Duodenal mucosa (tissue), 2 donors: ENCODE results near the gene BMERB1.

Source experiments
- H3K27ac ChIP-seq: one replicate; pipeline ENCODE4 v1.7.0; 2013; ENCODE audit warnings: low read depth, low read length
- H3K27me3 ChIP-seq, 2 donors: one replicate each; pipeline ENCODE4 v1.7.0; 2013; ENCODE audit warnings: low read length in 2 of 2, control low read depth in 1 of 2; ENCODE audit not compliant: insufficient read depth in 2 of 2, control insufficient read depth in 1 of 2
- H3K36me3 ChIP-seq, 2 donors: one replicate each; pipeline ENCODE4 v1.7.0; 2013; ENCODE audit warnings: low read length in 2 of 2, control low read depth in 1 of 2; ENCODE audit not compliant: insufficient read depth in 2 of 2, control insufficient read depth in 1 of 2
- H3K4me1 ChIP-seq, 2 donors: one replicate each; pipeline ENCODE4 v1.7.0; 2013; ENCODE audit warnings: low read length in 2 of 2, control low read depth in 1 of 2; ENCODE audit not compliant: insufficient read depth in 2 of 2, control insufficient read depth in 1 of 2
- H3K4me3 ChIP-seq, 2 donors: one replicate each; pipeline ENCODE4 v1.7.0; 2013; ENCODE audit warnings: low read length in 2 of 2, low read depth in 1 of 2
- H3K9ac ChIP-seq, 2 donors: one replicate each; pipeline ENCODE4 v1.7.0; 2013; ENCODE audit warnings: low read length in 2 of 2, low read depth in 1 of 2
- H3K9me3 ChIP-seq, 2 donors: one replicate each; pipeline ENCODE4 v1.7.0; 2013; ENCODE audit warnings: low read length in 2 of 2, control low read depth in 1 of 2; ENCODE audit not compliant: control insufficient read depth in 1 of 2

The BMERB1 gene

DNA sequence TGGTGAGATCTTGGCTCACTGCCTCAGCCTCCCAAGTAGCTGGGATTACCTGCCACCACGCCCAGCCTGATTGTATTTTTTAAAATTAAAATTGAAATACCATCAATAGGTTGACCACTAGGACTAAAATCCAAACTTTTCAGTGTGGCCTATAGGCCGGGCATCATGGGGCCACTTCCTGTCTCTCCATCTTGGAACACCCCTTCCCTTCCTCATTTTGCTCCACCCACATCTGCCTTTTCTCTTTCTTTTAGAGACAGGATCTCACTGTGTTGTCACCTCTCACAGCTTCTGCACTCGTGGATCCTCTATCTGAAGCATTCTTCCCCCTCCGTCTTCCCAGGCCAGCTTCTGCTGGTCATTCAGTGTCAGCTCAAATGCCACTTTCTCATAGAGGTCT lies 57.0 kb downstream of the BMERB1 start:
- no peaks in the 10 kb centered on the region for H3K9me3 ChIP-seq
- no peaks in the 10 kb centered on the region for H3K36me3 ChIP-seq
- no peak overlapping the region for H3K27ac ChIP-seq
- no peak overlapping the region for H3K9ac ChIP-seq
- H3K4me3 ChIP-seq, result no peak overlapping the region
- peaks cover 0 to 9% of the 10 kb centered on the region in 2 donors for H3K4me1 ChIP-seq
- no peaks in the 10 kb centered on the region for H3K27me3 ChIP-seq

DNA sequence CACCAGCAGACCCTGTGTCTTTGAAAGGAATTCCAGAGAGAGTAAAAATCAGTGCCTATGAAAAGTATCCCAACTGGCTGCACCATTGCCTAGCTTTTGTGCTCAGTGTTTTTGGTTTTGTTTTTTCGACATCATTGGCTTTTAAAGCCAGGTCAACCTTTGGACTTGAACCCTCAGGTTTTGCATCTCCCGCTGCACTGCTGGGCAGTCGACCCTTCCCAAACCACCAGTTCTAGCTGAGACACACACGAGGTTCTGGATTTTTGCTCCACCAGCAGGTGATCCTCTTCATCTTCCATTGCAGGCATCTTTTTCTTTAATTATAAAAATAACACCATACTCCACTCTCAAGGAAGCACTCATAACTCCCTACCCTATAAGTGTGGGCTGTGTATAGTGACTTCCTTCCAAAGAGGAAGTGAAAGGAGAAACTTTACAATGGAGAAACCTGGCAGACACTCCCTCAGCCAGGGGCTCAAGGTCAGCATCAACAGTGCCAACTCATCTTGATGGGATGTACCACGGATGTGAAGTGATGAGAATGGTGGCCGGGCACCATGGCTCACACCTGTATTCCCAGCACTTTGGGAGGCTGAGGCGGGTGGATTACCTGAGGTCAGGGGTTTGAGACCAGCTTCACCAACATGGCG lies 57.8 kb downstream of the BMERB1 start:
- Histone ChIP-seq H3K36me3 (no peaks in the 10 kb centered on the region), H3K9ac (no peak overlapping the region), H3K4me3 (no peak overlapping the region), H3K4me1 (peaks cover 0 to 9% of the 10 kb centered on the region in 2 donors), H3K27ac (no peak overlapping the region), H3K27me3 (no peaks in the 10 kb centered on the region), H3K9me3 (no peaks in the 10 kb centered on the region)

DNA sequence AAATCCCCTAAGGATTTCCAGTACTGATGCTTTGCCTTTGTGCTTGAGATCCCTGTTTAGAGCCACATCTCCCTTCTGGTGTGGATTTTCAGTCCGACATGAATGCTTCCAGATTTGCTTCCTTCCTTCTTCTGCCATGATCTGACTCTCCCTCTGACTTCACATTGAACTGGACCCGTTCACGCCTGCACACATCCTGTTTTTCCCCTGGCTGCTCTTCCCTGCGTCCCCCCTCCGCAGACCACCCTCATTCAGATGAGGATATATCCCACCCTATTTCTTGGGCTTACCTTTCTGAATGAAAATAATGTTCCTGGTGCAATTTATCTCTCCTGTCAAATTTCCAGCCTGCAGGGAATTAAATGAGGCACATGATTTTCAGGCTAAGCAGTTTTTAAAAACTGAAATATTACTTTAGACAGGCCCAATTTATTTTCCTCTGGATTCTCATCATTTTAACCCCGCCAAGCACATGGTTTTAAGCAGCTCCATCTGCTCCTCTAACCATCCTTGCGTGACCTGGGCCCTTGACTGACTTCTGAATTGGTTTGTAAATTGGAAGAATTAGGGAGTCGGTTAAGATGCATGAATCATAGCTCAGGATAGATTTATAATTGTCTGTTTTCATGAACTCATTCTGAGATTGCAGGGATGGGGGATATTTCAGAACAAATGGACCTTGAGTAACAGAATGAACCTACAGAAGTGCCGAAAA lies 59.2 kb downstream of the BMERB1 start:
- Histone ChIP-seq H3K27ac (no peak overlapping the region), H3K27me3 (no peaks in the 10 kb centered on the region), H3K4me1 (peaks cover 0 to 9% of the 10 kb centered on the region in 2 donors), H3K9me3 (no peaks in the 10 kb centered on the region), H3K4me3 (no peak overlapping the region), H3K36me3 (no peaks in the 10 kb centered on the region), H3K9ac (no peak overlapping the region)

GRCh38 chr16:15494236-15494635 lies 59.8 kb downstream of the BMERB1 start:
- Histone ChIP-seq H3K4me3 (no peak overlapping the region), H3K27me3 (no peaks in the 10 kb centered on the region), H3K4me1 (peaks cover 0 to 6% of the 10 kb centered on the region in 2 donors), H3K27ac (no peak overlapping the region), H3K36me3 (no peaks in the 10 kb centered on the region), H3K9ac (no peak overlapping the region), H3K9me3 (no peaks in the 10 kb centered on the region)

- Histone ChIP-seq H3K9me3 (no peaks in the 10 kb centered on the region), H3K27ac (no peak overlapping the region), H3K27me3 (no peaks in the 10 kb centered on the region), H3K4me1 (peaks cover 0 to 4% of the 10 kb centered on the region in 2 donors), H3K36me3 (no peaks in the 10 kb centered on the region), H3K4me3 (no peak overlapping the region), H3K9ac (no peak overlapping the region)
Measured at GRCh38 chr16:15495898-15496297, 61.5 kb downstream of the BMERB1 start.

- no peaks in the 10 kb centered on the region for H3K9me3 ChIP-seq
- no peaks in the 10 kb centered on the region for H3K36me3 ChIP-seq
- no peaks in the 10 kb centered on the region for H3K4me1 ChIP-seq
- no peak overlapping the region for H3K27ac ChIP-seq
- no peak overlapping the region for H3K4me3 ChIP-seq
- no peak overlapping the region for H3K9ac ChIP-seq
- no peaks in the 10 kb centered on the region for H3K27me3 ChIP-seq
Measured at GRCh38 chr16:15498427-15499175, 64.2 kb downstream of the BMERB1 start.

GRCh38 chr16:15502041-15502725 lies 67.8 kb downstream of the BMERB1 start:
- H3K27me3 ChIP-seq, result no peaks in the 10 kb centered on the region
- H3K27ac ChIP-seq, result no peak overlapping the region
- H3K4me3 ChIP-seq, result no peak overlapping the region
- no peak overlapping the region for H3K9ac ChIP-seq
- no peaks in the 10 kb centered on the region for H3K9me3 ChIP-seq
- H3K4me1 ChIP-seq, result no peaks in the 10 kb centered on the region
- no peaks in the 10 kb centered on the region for H3K36me3 ChIP-seq

DNA sequence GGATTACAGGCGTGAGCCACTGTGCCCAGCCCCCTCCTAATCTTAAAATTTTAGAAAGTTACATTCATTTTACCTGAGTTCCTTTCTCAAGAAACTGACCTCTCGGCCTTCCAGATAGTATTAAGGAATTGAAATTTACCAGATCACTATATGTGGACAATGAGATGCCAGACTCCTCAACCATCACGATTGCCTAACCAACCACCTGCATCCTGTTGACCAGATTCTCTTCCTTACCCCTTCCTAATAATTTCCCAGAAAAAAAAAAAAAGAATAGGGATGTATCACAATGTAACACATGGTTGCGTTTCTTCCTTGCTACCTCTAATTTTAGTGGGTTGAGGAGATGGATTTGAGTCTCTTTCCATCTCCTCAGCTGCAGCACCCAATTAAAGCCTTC lies 72.1 kb downstream of the BMERB1 start:
- Histone ChIP-seq H3K36me3 (no peaks in the 10 kb centered on the region), H3K27ac (no peak overlapping the region), H3K9ac (no peak overlapping the region), H3K27me3 (no peaks in the 10 kb centered on the region), H3K4me3 (no peak overlapping the region), H3K4me1 (no peaks in the 10 kb centered on the region), H3K9me3 (no peaks in the 10 kb centered on the region)

- no peak overlapping the region for H3K27ac ChIP-seq
- H3K4me3 ChIP-seq, result no peak overlapping the region
Measured at GRCh38 chr16:15507301-15507958, 73.0 kb downstream of the BMERB1 start.

More at GRCh38 chr16:15507301-15507958, 73.0 kb downstream of the BMERB1 start:
- Histone ChIP-seq H3K27me3 (no peaks in the 10 kb centered on the region), H3K9ac (no peak overlapping the region), H3K36me3 (no peaks in the 10 kb centered on the region), H3K4me1 (no peaks in the 10 kb centered on the region), H3K9me3 (no peaks in the 10 kb centered on the region)
